ENCODE measurements around the gene ZBTB8B.

ZBTB8B gene

GRCh38 chr1:32509939-32510338 lies 45.1 kb downstream of the ZBTB8B start:
- DNase-seq: no peak
